HepG2 (cell line): Measurements from ENCODE around the gene SPNS1. TPM values are rescaled to one million over a fixed set of nuclear protein-coding genes. Genes with fewer than 3 reads are reported as not detected.
A peak's percentile ranks its signal among the peaks of the same experiment; 100 is the strongest.

Experiments
- ATAD3A ChIP-seq: sonication (generic); formaldehyde crosslinking; IDR thresholded peaks from 2 replicates; pipeline ENCODE4 v1.4.0; 2020; ENCODE audit warnings: missing genetic modification reagents
- IKZF4 ChIP-seq: sonication (generic); formaldehyde crosslinking; IDR thresholded peaks from 2 replicates; pipeline ENCODE4 v1.5.1; 2020; ENCODE audit warnings: borderline replicate concordance, mild to moderate bottlenecking, low read depth, missing genetic modification reagents; ENCODE audit errors: not compliant biosample characterization
- MBD4 ChIP-seq: IDR thresholded peaks from 2 replicates; pipeline ENCODE4 v1.6.1; 2012; ENCODE audit warnings: low read length, inconsistent platforms, borderline replicate concordance
- NFE2L1 ChIP-seq: sonication (generic); formaldehyde crosslinking; IDR thresholded peaks from 2 replicates; pipeline ENCODE4 v1.4.0; 2020; ENCODE audit warnings: missing genetic modification reagents, mild to moderate bottlenecking, borderline replicate concordance
- PREB ChIP-seq: sonication (generic); formaldehyde crosslinking; IDR thresholded peaks from 2 replicates; pipeline ENCODE4 v1.4.0; 2020; ENCODE audit warnings: missing genetic modification reagents
- RARA ChIP-seq: IDR thresholded peaks from 2 replicates; pipeline ENCODE4 v1.6.1; 2016; ENCODE audit warnings: missing genetic modification reagents, missing compliant biosample characterization
- SETDB1 ChIP-seq: sonication (generic); formaldehyde crosslinking; IDR thresholded peaks from 2 replicates; pipeline ENCODE4 v1.5.1; 2020; ENCODE audit warnings: missing genetic modification reagents, mild to moderate bottlenecking, borderline replicate concordance
- SMARCC2 ChIP-seq: fragments of 450-650 bp; IDR thresholded peaks from 2 replicates; pipeline ENCODE4 v1.6.1; 2017; ENCODE audit warnings: antibody characterized with exemption, mild to moderate bottlenecking
- STAT5B ChIP-seq: sonication (generic); formaldehyde crosslinking; IDR thresholded peaks from 2 replicates; pipeline ENCODE4 v1.4.0; 2020; ENCODE audit warnings: missing genetic modification reagents
- TFAP4 ChIP-seq: sonication (generic); IDR thresholded peaks from 2 replicates; pipeline ENCODE4 v1.6.1; 2016; ENCODE audit warnings: low read depth, borderline replicate concordance
- TP53 ChIP-seq: sonication (generic); formaldehyde crosslinking; conservative IDR thresholded peaks from 2 replicates; pipeline ENCODE4 v1.4.0; 2020; ENCODE audit warnings: missing genetic modification reagents
- YY1 ChIP-seq: IDR thresholded peaks from 2 replicates; pipeline ENCODE4 v1.6.1; 2011; ENCODE audit warnings: low read length, low read depth, moderate library complexity, mild to moderate bottlenecking; ENCODE audit not compliant: insufficient read depth, insufficient replicate concordance
- ZFP36L1 ChIP-seq: sonication (generic); formaldehyde crosslinking; IDR thresholded peaks from 2 replicates; pipeline ENCODE4 v1.8.0; 2022; ENCODE audit warnings: mild to moderate bottlenecking, missing genetic modification reagents, moderate library complexity
- ZIK1 ChIP-seq: sonication (generic); formaldehyde crosslinking; IDR thresholded peaks from 2 replicates; pipeline ENCODE4 v1.5.0; 2020; ENCODE audit warnings: mild to moderate bottlenecking, low read depth, missing genetic modification reagents, borderline replicate concordance
- ZNF687 ChIP-seq: sonication (generic); formaldehyde crosslinking; IDR thresholded peaks from 2 replicates; pipeline ENCODE4 v1.5.1; 2020; ENCODE audit warnings: mild to moderate bottlenecking, missing genetic modification reagents, moderate library complexity
- ZNF749 ChIP-seq: sonication (generic); formaldehyde crosslinking; IDR thresholded peaks from 2 replicates; pipeline ENCODE4 v1.8.0; 2022; ENCODE audit warnings: mild to moderate bottlenecking, missing genetic modification reagents, moderate library complexity, borderline replicate concordance
- polyA plus RNA-seq, 8 experiments: library from polyadenylated mRNA; depleted of rRNA in 3 of 8; stranded (reverse) in 7 of 8; unstranded in 1 of 8; fragments of >200 nt; fragmentation: Illumina TruSeq in 4 of 8; extraction: Trizol in 4 of 8; gene quantifications; 2 replicates each; pipeline versions ENCODE4 v1.2.1 to v1.2.3, GENCODE V29; 2011 to 2016; ENCODE audit warnings: low read depth in 4 of 8, missing spikeins in 1 of 8, mixed read lengths in 1 of 8; ENCODE audit not compliant: insufficient read depth in 1 of 8
- total RNA-seq, 5 experiments: library from RNA; depleted of rRNA; stranded (reverse); fragments of >200 nt; fragmentation: Illumina TruSeq; extraction: Trizol; gene quantifications; 2 replicates each; pipeline ENCODE4 v1.2.3, GENCODE V29; 2016; ENCODE audit warnings: low read depth in 1 of 5
- TF ChIP-seq, protein P1 (sequence below): sonication (generic); formaldehyde crosslinking; IDR thresholded peaks from 2 replicates; pipeline ENCODE4 v1.4.0; 2020; ENCODE audit warnings: missing genetic modification reagents
- TF ChIP-seq, protein P2 (sequence below): IDR thresholded peaks from 2 replicates; pipeline ENCODE4 v1.6.1; 2018; ENCODE audit warnings: missing genetic modification reagents

The SPNS1 gene
- total and polyA plus RNA-seq, 2 of the 13 experiments (the other 11 are each of a cell fraction or from before 2014, with no cell fraction given) = 25.6 to 38.8 TPM

DNA sequence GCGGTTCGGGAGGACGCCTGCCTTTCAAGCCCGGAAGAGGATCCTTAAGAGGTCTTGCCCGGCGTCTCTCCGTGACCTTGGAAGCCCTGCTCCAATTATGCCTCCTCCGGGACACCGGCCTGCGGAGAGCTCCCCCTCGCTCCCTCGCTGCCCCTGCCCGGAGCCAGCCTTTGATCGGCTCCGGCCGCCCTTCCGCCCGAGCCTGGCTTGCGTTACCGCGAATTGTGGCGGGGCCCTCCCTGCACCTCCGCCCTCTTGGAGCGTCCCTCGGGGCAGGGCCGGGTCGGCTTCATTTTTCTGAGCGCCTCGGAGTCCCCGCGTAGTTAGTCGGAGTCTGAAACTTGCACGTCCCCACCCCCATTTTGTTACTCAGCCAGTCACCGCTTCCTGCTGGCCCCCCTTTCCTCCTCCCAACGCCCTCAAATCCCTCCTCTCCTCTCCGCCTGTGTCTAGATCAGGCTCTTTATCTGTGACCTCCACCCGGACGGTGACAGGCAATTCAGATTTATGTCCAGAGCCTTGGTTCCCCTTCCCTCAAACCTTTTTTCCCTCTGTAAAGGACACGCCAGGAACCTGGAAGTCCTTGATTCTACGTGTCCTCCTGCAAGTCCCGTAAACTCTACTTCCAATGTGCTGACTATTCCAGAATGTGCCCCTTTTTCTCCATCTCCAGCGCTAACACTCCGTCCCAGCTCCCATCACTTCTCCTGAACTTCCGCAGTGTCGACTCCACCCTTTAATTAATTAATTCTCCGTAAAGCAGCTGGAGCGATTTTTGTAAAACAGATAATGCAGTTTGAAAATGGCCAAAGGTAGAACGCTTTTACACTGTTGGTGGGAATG lies 49.0 kb upstream of the SPNS1 start (continued):
- TF ChIP-seq ZNF749 (no peak), NFE2L1 (CRISPR knock-in tag) (no peak), ZNF687 (CRISPR knock-in tag) (peak; percentile 89), ZIK1 (CRISPR knock-in tag) (0 out of 2 replicates have a peak, but pooled peaks have one; percentile 14), SETDB1 (no peak), SMARCC2 (no peak), ZFP36L1 (CRISPR knock-in tag) (0 out of 2 replicates have a peak, but pooled peaks have one; percentile 41), TFAP4 (peak; percentile 5; the same call in 1 of the 2 replicates), YY1 (peak; percentile 39), IKZF4 (CRISPR knock-in tag) (peak; percentile 35), STAT5B (no peak), PREB (CRISPR knock-in tag) (no peak), MBD4 (no peak), RARA (CRISPR knock-in tag) (peak; percentile 28; the same call in 1 of the 2 replicates), TP53 (CRISPR knock-in tag) (no peak), ATAD3A (CRISPR knock-in tag) (no peak)
- TF ChIP-seq, protein P1, sequence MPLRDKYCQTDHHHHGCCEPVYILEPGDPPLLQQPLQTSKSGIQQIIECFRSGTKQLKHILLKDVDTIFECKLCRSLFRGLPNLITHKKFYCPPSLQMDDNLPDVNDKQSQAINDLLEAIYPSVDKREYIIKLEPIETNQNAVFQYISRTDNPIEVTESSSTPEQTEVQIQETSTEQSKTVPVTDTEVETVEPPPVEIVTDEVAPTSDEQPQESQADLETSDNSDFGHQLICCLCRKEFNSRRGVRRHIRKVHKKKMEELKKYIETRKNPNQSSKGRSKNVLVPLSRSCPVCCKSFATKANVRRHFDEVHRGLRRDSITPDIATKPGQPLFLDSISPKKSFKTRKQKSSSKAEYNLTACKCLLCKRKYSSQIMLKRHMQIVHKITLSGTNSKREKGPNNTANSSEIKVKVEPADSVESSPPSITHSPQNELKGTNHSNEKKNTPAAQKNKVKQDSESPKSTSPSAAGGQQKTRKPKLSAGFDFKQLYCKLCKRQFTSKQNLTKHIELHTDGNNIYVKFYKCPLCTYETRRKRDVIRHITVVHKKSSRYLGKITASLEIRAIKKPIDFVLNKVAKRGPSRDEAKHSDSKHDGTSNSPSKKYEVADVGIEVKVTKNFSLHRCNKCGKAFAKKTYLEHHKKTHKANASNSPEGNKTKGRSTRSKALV (CRISPR knock-in tag) = peak; percentile 60; the same call in 1 of the 2 replicates
- TF ChIP-seq, protein P2, sequence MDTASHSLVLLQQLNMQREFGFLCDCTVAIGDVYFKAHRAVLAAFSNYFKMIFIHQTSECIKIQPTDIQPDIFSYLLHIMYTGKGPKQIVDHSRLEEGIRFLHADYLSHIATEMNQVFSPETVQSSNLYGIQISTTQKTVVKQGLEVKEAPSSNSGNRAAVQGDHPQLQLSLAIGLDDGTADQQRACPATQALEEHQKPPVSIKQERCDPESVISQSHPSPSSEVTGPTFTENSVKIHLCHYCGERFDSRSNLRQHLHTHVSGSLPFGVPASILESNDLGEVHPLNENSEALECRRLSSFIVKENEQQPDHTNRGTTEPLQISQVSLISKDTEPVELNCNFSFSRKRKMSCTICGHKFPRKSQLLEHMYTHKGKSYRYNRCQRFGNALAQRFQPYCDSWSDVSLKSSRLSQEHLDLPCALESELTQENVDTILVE (CRISPR knock-in tag) = no peak
